Gastroesophageal sphincter (tissue), 3 donors: Measurements from ENCODE around the gene TMEM117.

ENCODE experiments used
- CTCF ChIP-seq, 4 experiments: fragments of 200-600 bp in 2 of 4; fragments of 450-650 bp in 2 of 4; sonication (generic) in 1 of 4; IDR thresholded peaks; one replicate each; pipeline ENCODE4 v1.5.1; 2017 to 2019; ENCODE audit warnings: antibody characterized with exemption in 4 of 4, mild to moderate bottlenecking in 2 of 4, moderate library complexity in 2 of 4
- EP300 ChIP-seq: sonication (generic); formaldehyde crosslinking; IDR thresholded peaks from one replicate; pipeline ENCODE4 v1.6.1; 2017; ENCODE audit warnings: antibody characterized with exemption, mild to moderate bottlenecking
- POLR2A ChIP-seq, 2 donors: fragments of 450-650 bp; IDR thresholded peaks; one replicate each; pipeline ENCODE4 v1.6.1; 2017; ENCODE audit warnings: antibody characterized with exemption in 2 of 2, mild to moderate bottlenecking in 2 of 2, moderate library complexity in 1 of 2

- TF ChIP-seq POLR2A (IDR thresholded peaks at IDR 0.05) = no peak
- TF ChIP-seq CTCF (IDR thresholded peaks at IDR 0.05) = no peak
- TF ChIP-seq EP300 = no peak
Measured at GRCh38 chr12:43935581-43935980, 99.7 kb downstream of the TMEM117 start.
